Measurements from ENCODE around the gene RASD1.

DNA sequence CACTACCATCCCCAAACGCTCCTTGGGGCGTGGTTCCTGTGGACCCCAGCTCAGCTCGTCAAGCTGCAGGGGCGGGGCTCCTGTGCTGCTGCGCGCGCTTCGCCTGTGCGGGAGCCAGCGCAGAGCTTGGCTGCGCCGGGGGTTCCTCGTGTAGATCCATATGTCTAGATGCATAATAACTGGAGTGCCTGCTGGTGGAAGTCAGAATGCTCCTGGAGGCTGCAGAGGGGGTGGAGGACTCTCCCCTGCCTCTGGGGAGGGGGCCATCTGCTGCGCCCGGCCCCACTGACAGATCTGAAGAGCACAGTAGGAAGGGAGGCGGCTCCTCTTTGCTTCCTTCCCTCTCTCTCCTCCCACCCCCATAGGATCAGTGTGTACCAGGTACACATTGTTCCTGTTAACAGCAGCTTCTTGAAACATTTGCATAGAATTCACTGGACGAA, 4.6 kb downstream of the RASD1 start:
- no peak for TF ChIP-seq SIN3A (IDR thresholded peaks at IDR 0.05; ENCODE audit: borderline replicate concordance, insufficient read depth, low read length)
- no peak for TF ChIP-seq POLR2AphosphoS5 (IDR thresholded peaks at IDR 0.05; ENCODE audit: low read depth, low read length)
- no peak for TF ChIP-seq FOXP2 (optimal IDR thresholded peaks at IDR 0.05; ENCODE audit: borderline replicate concordance, extremely low read depth, extremely low read length, insufficient read depth)
- TF ChIP-seq TAF1 (IDR thresholded peaks at IDR 0.05; ENCODE audit: borderline replicate concordance, insufficient read depth, low read length), result no peak
- TF ChIP-seq, protein P1, sequence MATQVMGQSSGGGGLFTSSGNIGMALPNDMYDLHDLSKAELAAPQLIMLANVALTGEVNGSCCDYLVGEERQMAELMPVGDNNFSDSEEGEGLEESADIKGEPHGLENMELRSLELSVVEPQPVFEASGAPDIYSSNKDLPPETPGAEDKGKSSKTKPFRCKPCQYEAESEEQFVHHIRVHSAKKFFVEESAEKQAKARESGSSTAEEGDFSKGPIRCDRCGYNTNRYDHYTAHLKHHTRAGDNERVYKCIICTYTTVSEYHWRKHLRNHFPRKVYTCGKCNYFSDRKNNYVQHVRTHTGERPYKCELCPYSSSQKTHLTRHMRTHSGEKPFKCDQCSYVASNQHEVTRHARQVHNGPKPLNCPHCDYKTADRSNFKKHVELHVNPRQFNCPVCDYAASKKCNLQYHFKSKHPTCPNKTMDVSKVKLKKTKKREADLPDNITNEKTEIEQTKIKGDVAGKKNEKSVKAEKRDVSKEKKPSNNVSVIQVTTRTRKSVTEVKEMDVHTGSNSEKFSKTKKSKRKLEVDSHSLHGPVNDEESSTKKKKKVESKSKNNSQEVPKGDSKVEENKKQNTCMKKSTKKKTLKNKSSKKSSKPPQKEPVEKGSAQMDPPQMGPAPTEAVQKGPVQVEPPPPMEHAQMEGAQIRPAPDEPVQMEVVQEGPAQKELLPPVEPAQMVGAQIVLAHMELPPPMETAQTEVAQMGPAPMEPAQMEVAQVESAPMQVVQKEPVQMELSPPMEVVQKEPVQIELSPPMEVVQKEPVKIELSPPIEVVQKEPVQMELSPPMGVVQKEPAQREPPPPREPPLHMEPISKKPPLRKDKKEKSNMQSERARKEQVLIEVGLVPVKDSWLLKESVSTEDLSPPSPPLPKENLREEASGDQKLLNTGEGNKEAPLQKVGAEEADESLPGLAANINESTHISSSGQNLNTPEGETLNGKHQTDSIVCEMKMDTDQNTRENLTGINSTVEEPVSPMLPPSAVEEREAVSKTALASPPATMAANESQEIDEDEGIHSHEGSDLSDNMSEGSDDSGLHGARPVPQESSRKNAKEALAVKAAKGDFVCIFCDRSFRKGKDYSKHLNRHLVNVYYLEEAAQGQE (IDR thresholded peaks at IDR 0.05; ENCODE audit: insufficient read depth in 1 of 2, low read depth in 2 of 2, low read length in 2 of 2), result no peak
